CD8-positive, alpha-beta memory T cell (primary cell): ENCODE results near the gene MAP4K2. TPM values are rescaled to one million over a fixed set of nuclear protein-coding genes. Genes with fewer than 3 reads are reported as not detected.
A peak's percentile ranks its signal among the peaks of the same experiment; 100 is the strongest.

Source experiments
- CTCF ChIA-PET: fragments of 350-600 bp; sonication (Branson Sonifier 250); formaldehyde crosslinking; loops from one replicate; lab custom pipeline; 2021; ENCODE audit warnings: antibody characterized with exemption; lab: Charles Lee
- POLR2A ChIA-PET: fragments of 350-600 bp; sonication (Branson Sonifier 250); formaldehyde crosslinking; loops from one replicate; lab custom pipeline; 2021; ENCODE audit warnings: antibody characterized with exemption; lab: Charles Lee
- DNase-seq, 5 donors: peaks; one replicate each; pipeline versions ENCODE4 v3.0.0 to v3.0.0-alpha.2; 2020 to 2022; ENCODE audit warnings: mixed read lengths in 1 of 5
- H3K27ac ChIP-seq: one replicate; pipeline ENCODE4 v1.7.0; 2013; ENCODE audit warnings: low read depth, mild to moderate bottlenecking, low read length, moderate library complexity
- H3K27me3 ChIP-seq: 2 replicates; pipeline ENCODE4 v1.7.0; 2013; ENCODE audit warnings: low read length, mild to moderate bottlenecking; ENCODE audit not compliant: insufficient read depth, poor library complexity, severe bottlenecking
- H3K36me3 ChIP-seq: 2 replicates; pipeline ENCODE4 v1.7.0; 2013; ENCODE audit warnings: mild to moderate bottlenecking, low read length, moderate library complexity; ENCODE audit not compliant: insufficient read depth
- H3K4me1 ChIP-seq: 2 replicates; pipeline ENCODE4 v1.7.0; 2013; ENCODE audit warnings: mild to moderate bottlenecking, low read length, moderate library complexity; ENCODE audit not compliant: insufficient read depth
- H3K4me3 ChIP-seq: 2 replicates; pipeline ENCODE4 v1.7.0; 2013; ENCODE audit warnings: mild to moderate bottlenecking, low read length
- H3K9me3 ChIP-seq: 2 replicates; pipeline ENCODE4 v1.7.0; 2013; ENCODE audit warnings: mild to moderate bottlenecking, low read length
- H3K27ac Mint-ChIP-seq, 8 donors: one replicate each; pipeline ENCODE4 v1.8.0; 2020 to 2021; ENCODE audit warnings: mixed read lengths in 8 of 8, mild to moderate bottlenecking in 6 of 8, inconsistent platforms in 3 of 8, moderate library complexity in 3 of 8
- H3K27me3 Mint-ChIP-seq, 2 donors: one replicate each; pipeline ENCODE4 v1.8.0; 2020 to 2021; ENCODE audit warnings: mixed read lengths in 2 of 2, mild to moderate bottlenecking in 1 of 2, moderate library complexity in 1 of 2
- H3K36me3 Mint-ChIP-seq, 3 donors: one replicate each; pipeline ENCODE4 v1.8.0; 2020 to 2021; ENCODE audit warnings: mixed read lengths in 3 of 3, inconsistent platforms in 1 of 3, mild to moderate bottlenecking in 1 of 3
- H3K4me1 Mint-ChIP-seq, 3 donors: one replicate each; pipeline ENCODE4 v1.8.0; 2020 to 2021; ENCODE audit warnings: mixed read lengths in 3 of 3, inconsistent platforms in 1 of 3, mild to moderate bottlenecking in 1 of 3
- H3K4me3 Mint-ChIP-seq, 7 donors: one replicate each; pipeline ENCODE4 v1.8.0; 2020 to 2021; ENCODE audit warnings: mixed read lengths in 7 of 7, mild to moderate bottlenecking in 6 of 7, moderate library complexity in 4 of 7, inconsistent platforms in 2 of 7
- H3K9me3 Mint-ChIP-seq, 5 donors: one replicate each; pipeline ENCODE4 v1.8.0; 2020 to 2022; ENCODE audit warnings: mixed read lengths in 5 of 5, mild to moderate bottlenecking in 3 of 5, moderate library complexity in 2 of 5, inconsistent platforms in 1 of 5
- polyA plus RNA-seq: library from polyadenylated mRNA; unstranded; fragments of 300-500 nt; fragmentation: Illumina TruSeq; gene quantifications from one replicate; pipeline ENCODE4 v1.2.3, GENCODE V29; 2021
- total RNA-seq, 2 experiments: library from RNA; stranded (reverse); gene quantifications; one replicate each; pipeline ENCODE4 v1.2.3, GENCODE V29; 2021

Gene MAP4K2
- total and polyA plus RNA-seq, 3 experiments from 2014 or later = 39.0 to 55.3 (median 54.8) TPM

DNA sequence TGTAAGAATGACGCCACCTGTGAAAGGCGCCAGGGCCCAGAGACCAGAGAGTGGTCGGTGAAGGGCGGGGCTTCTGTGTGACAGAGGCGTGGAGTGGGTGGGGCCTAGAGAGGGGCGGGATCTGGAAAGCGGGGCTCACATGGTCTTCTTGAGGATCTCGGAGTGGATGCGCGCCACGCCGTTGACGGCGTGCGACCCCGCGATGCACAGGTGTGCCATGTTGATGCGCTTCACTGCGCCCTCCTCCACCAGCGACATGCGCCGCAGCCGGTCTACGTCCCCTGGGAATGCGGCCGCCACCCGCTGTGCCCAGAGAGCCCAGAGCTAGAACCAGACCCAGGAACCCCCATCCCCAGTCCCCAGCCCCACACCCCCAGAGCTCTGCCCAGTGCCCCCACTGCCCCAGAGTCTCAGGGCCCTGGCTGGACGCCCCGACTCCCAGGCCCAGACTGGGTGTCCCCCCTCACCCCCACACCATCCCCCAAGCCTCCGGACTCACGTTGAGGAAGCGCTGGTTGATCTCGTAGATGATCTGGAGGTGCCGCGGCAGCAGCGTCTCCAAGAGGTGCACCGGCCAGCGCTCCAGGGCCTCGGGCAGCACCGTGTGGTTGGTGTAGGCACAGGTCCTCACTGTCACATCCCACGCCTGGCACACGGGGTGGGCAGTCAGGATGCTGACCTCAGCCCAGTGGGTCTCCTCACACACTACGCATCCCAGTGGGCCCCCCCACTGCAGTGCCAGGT is 49.5 kb downstream of the MAP4K2 start:
- no peak overlapping the region for H3K4me3 Mint-ChIP-seq
- H3K4me1 ChIP-seq = peaks cover 10% of the 10 kb centered on the region

GRCh38 chr11:64753019-64753379 is 50.0 kb downstream of the MAP4K2 start:
- Histone ChIP-seq H3K4me3 (no peak overlapping the region), H3K27me3 (no peaks in the 10 kb centered on the region), H3K4me1 (peaks cover 10% of the 10 kb centered on the region), H3K36me3 (peaks cover 6% of the 10 kb centered on the region), H3K27ac (no peak overlapping the region), H3K9me3 (no peaks in the 10 kb centered on the region)
- H3K27ac Mint-ChIP-seq = peak overlapping the region in 1 of 8 donors; percentile 36
- peaks cover 15 to 26% (median 23%) of the 10 kb centered on the region in 3 donors for H3K4me1 Mint-ChIP-seq
- H3K27me3 Mint-ChIP-seq = no peaks in the 10 kb centered on the region
- DNase-seq = peak in 1 of 5 donors; percentile 47
- H3K9me3 Mint-ChIP-seq = no peaks in the 10 kb centered on the region
- peaks cover 0 to 33% (median 5%) of the 10 kb centered on the region in 3 donors for H3K36me3 Mint-ChIP-seq
- CTCF ChIA-PET = interaction anchor here (0.6 to 18.5 kb wide), 4 partner anchors 9 to 58 kb away, joined by 3 to 441 read pairs (median 4); partner anchors contain the start of genes MEN1, PYGM, RASGRP2 and SF1
- POLR2A ChIA-PET = interaction anchor here (1.8 to 3.0 kb wide), 2 partner anchors 9 to 11 kb away, joined by 4 to 9 read pairs; no protein-coding TSS in a partner anchor
- H3K4me3 Mint-ChIP-seq = no peak overlapping the region

More for the DNA sequence above, 49.5 kb downstream of the MAP4K2 start:
- Histone ChIP-seq H3K36me3 (peaks cover 6% of the 10 kb centered on the region), H3K9me3 (no peaks in the 10 kb centered on the region), H3K27ac (no peak overlapping the region), H3K27me3 (no peaks in the 10 kb centered on the region), H3K4me3 (no peak overlapping the region)
- no peaks in the 10 kb centered on the region for H3K9me3 Mint-ChIP-seq
- peak overlapping the region in 1 of 8 donors; percentile 84 for H3K27ac Mint-ChIP-seq
- no peaks in the 10 kb centered on the region for H3K27me3 Mint-ChIP-seq
- DNase-seq = peak in 1 of 5 donors; percentile 41
- ChIA-PET POLR2A (interaction anchor here (1.8 to 3.0 kb wide), 2 partner anchors 8 to 10 kb away, joined by 4 to 9 read pairs; no protein-coding TSS in a partner anchor), CTCF (interaction anchor here (1.2 to 26.7 kb wide), 4 partner anchors 6 to 57 kb away, joined by 3 to 441 read pairs (median 222); partner anchors contain the start of genes MEN1, PYGM, RASGRP2 and SF1)
- H3K36me3 Mint-ChIP-seq = peaks cover 0 to 33% (median 5%) of the 10 kb centered on the region in 3 donors
- H3K4me1 Mint-ChIP-seq = peaks cover 13 to 23% (median 23%) of the 10 kb centered on the region in 3 donors

- no peak overlapping the region for H3K4me3 Mint-ChIP-seq
- Histone ChIP-seq H3K9me3 (no peaks in the 10 kb centered on the region), H3K27me3 (no peaks in the 10 kb centered on the region), H3K27ac (no peak overlapping the region), H3K4me1 (peaks cover 10% of the 10 kb centered on the region), H3K36me3 (peaks cover 6% of the 10 kb centered on the region), H3K4me3 (no peak overlapping the region)
- POLR2A ChIA-PET = interaction anchor here (0.6 to 3.0 kb wide), 3 partner anchors 10 to 20 kb away, joined by 4 to 9 read pairs (median 5); no protein-coding TSS in a partner anchor
- H3K27me3 Mint-ChIP-seq = no peaks in the 10 kb centered on the region
- H3K36me3 Mint-ChIP-seq = peaks cover 0 to 32% (median 4%) of the 10 kb centered on the region in 3 donors
- DNase-seq = peak in 1 of 5 donors; percentile 26
- peak overlapping the region in 1 of 8 donors; percentile 88 for H3K27ac Mint-ChIP-seq
- H3K4me1 Mint-ChIP-seq = peaks cover 14 to 26% (median 23%) of the 10 kb centered on the region in 3 donors
- no peaks in the 10 kb centered on the region for H3K9me3 Mint-ChIP-seq
- CTCF ChIA-PET = interaction anchor here (0.6 to 18.5 kb wide), 6 partner anchors 8 to 58 kb away, joined by 3 to 441 read pairs (median 3); partner anchors contain the start of genes MEN1, PYGM, RASGRP2 and SF1
Observed at GRCh38 chr11:64752175-64752970, 50.6 kb downstream of the MAP4K2 start.

DNA sequence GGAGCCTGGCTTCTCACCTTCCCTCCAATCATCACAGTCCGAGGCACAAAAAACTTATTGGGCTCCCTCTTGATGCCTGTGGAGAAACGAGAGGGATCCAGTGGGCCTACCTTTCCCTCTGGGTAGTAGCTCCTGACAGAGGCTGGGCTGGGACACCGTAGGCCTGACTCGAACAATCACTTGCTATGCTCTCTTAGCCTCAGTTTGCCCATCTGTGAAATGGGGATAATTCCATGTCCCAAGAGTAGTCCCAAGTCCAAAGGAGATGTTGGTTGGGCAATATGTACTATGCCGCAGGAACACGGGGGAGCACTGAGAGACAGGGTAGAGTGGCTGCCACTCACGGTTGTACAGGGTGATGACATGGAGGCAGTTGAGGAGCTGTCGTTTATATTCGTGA is 51.4 kb downstream of the MAP4K2 start:
- H3K4me1 Mint-ChIP-seq = peaks cover 14 to 27% (median 26%) of the 10 kb centered on the region in 3 donors
- H3K36me3 Mint-ChIP-seq = peaks cover 0 to 30% (median 2%) of the 10 kb centered on the region in 3 donors
- no peak overlapping the region for H3K4me3 Mint-ChIP-seq
- H3K9me3 Mint-ChIP-seq = no peaks in the 10 kb centered on the region
- peaks cover 13% of the 10 kb centered on the region for H3K4me1 ChIP-seq
- no peak overlapping the region for H3K27ac ChIP-seq
- no peak overlapping the region for H3K4me3 ChIP-seq
- no peaks in the 10 kb centered on the region for H3K27me3 ChIP-seq
- DNase-seq = no peak
- CTCF ChIA-PET = interaction anchor here (0.8 to 18.5 kb wide), 4 partner anchors 8 to 31 kb away, joined by 3 to 441 read pairs (median 3); partner anchors contain the start of genes PYGM and SF1
- H3K27me3 Mint-ChIP-seq = no peaks in the 10 kb centered on the region
- POLR2A ChIA-PET = interaction anchor here (0.6 to 3.0 kb wide), 3 partner anchors 10 to 21 kb away, joined by 4 to 9 read pairs (median 5); no protein-coding TSS in a partner anchor
- H3K36me3 ChIP-seq = peaks cover 6% of the 10 kb centered on the region
- H3K9me3 ChIP-seq = no peaks in the 10 kb centered on the region
- H3K27ac Mint-ChIP-seq = peak overlapping the region in 1 of 8 donors; percentile 21

DNA sequence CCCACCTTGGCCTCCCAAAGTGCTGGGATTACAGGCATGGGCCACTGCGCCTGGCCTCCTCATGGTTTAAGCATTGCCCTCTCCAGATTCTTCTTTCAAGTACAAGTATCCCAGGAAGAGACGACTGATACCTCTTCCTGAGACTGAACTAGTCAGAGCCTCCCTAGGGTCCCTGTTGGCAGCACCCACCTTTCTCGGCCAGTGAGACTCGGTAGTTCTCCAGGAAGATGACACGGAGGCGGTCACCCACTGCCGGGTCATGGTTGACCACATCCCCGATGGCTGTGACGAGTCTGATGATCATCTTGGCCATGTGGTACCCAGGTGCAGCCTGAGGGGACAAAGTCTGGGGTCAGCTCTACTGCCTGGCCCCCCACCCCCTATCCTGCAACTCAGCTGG is 51.9 kb downstream of the MAP4K2 start:
- CTCF ChIA-PET = interaction anchor here (0.8 to 18.5 kb wide), 4 partner anchors 8 to 31 kb away, joined by 3 to 441 read pairs (median 3); partner anchors contain the start of genes PYGM and SF1
- peaks cover 18 to 32% (median 31%) of the 10 kb centered on the region in 3 donors for H3K4me1 Mint-ChIP-seq

GRCh38 chr11:64750361-64751054 is 52.5 kb downstream of the MAP4K2 start:
- H3K27ac Mint-ChIP-seq = peak overlapping the region in 4 of 8 donors; percentile 17 to 90 (median 48)
- ChIA-PET POLR2A (no interaction called here), CTCF (interaction anchor here (18.5 kb wide), 1 partner anchor 16 kb away, joined by 441 read pairs; the partner anchor contains the start of genes PYGM and SF1)
- H3K4me3 Mint-ChIP-seq = no peak overlapping the region
- Histone ChIP-seq H3K27ac (no peak overlapping the region), H3K4me3 (no peak overlapping the region), H3K9me3 (no peaks in the 10 kb centered on the region), H3K4me1 (peaks cover 23% of the 10 kb centered on the region), H3K36me3 (peaks cover 6% of the 10 kb centered on the region), H3K27me3 (no peaks in the 10 kb centered on the region)
- H3K4me1 Mint-ChIP-seq = peaks cover 19 to 38% (median 32%) of the 10 kb centered on the region in 3 donors
- peaks cover 0 to 32% (median 2%) of the 10 kb centered on the region in 3 donors for H3K36me3 Mint-ChIP-seq
- H3K27me3 Mint-ChIP-seq = no peaks in the 10 kb centered on the region
- no peaks in the 10 kb centered on the region for H3K9me3 Mint-ChIP-seq
- peak in 1 of 5 donors; percentile 29 for DNase-seq

More for the DNA sequence above, 51.9 kb downstream of the MAP4K2 start:
- Histone ChIP-seq H3K4me3 (no peak overlapping the region), H3K27ac (no peak overlapping the region), H3K4me1 (peaks cover 17% of the 10 kb centered on the region), H3K27me3 (no peaks in the 10 kb centered on the region), H3K9me3 (no peaks in the 10 kb centered on the region), H3K36me3 (peaks cover 6% of the 10 kb centered on the region)
- POLR2A ChIA-PET = interaction anchor here (3.0 kb wide), 1 partner anchor 13 kb away, joined by 9 read pairs; no protein-coding TSS in a partner anchor
- H3K27ac Mint-ChIP-seq = peak overlapping the region in 3 of 8 donors; percentile 17 to 22 (median 21)
- no peak overlapping the region for H3K4me3 Mint-ChIP-seq
- peaks cover 0 to 30% (median 2%) of the 10 kb centered on the region in 3 donors for H3K36me3 Mint-ChIP-seq
- no peaks in the 10 kb centered on the region for H3K27me3 Mint-ChIP-seq
- H3K9me3 Mint-ChIP-seq = no peaks in the 10 kb centered on the region
- peak in 1 of 5 donors; percentile 42 for DNase-seq
